ENCODE results near the gene DCTN5. TPM values are rescaled to one million over a fixed set of nuclear protein-coding genes. Genes with fewer than 3 reads are reported as not detected.
A peak's percentile ranks its signal among the peaks of the same experiment; 100 is the strongest.
"Not testable (repeated sequence)": the region's sequence is repeated elsewhere in the genome, so short reads cannot be mapped to it uniquely, and the experiment has no call there.

DCTN5 gene
- total RNA-seq, 2 donors from 2014 or later = 61.5 to 62.1 TPM

- H3K27me3 ChIP-seq = no peaks in the 10 kb centered on the region
- no peak for TF ChIP-seq CTCF (IDR thresholded peaks at IDR 0.05)
- H3K4me3 ChIP-seq = no peak overlapping the region
- DNase-seq = peak; percentile 23
- no peak overlapping the region for H3K9ac ChIP-seq (ENCODE audit: low read depth in 2 of 2, low read length in 2 of 2)
- no peaks in the 10 kb centered on the region for H3K4me1 ChIP-seq
- H3K9me3 ChIP-seq = no peaks in the 10 kb centered on the region
- H3K27ac ChIP-seq = peak overlapping the region; percentile 12
- intact Hi-C loops (cut with DNase I) = no loop called here
- no peaks in the 10 kb centered on the region for H3K36me3 ChIP-seq
Observed at GRCh38 chr16:23615805-23616204, 25.5 kb upstream of the DCTN5 start.

GRCh38 chr16:23624092-23624491 is 17.2 kb upstream of the DCTN5 start:
- Histone ChIP-seq H3K4me1 (no peaks in the 10 kb centered on the region), H3K9ac (ENCODE audit: low read depth in 2 of 2, low read length in 2 of 2) (no peak overlapping the region), H3K36me3 (peaks cover 1% of the 10 kb centered on the region), H3K4me3 (no peak overlapping the region), H3K9me3 (no peaks in the 10 kb centered on the region), H3K27ac (no peak overlapping the region), H3K27me3 (no peaks in the 10 kb centered on the region)
- no peak for TF ChIP-seq CTCF (IDR thresholded peaks at IDR 0.05)
- intact Hi-C loops (cut with DNase I) = no loop called here
- DNase-seq = no peak

GRCh38 chr16:23629516-23629915 is 11.8 kb upstream of the DCTN5 start:
- Histone ChIP-seq H3K4me1 (no peaks in the 10 kb centered on the region), H3K27me3 (no peaks in the 10 kb centered on the region), H3K9me3 (no peaks in the 10 kb centered on the region), H3K4me3 (no peak overlapping the region), H3K36me3 (peaks cover 8% of the 10 kb centered on the region), H3K27ac (no peak overlapping the region), H3K9ac (ENCODE audit: low read depth in 2 of 2, low read length in 2 of 2) (no peak overlapping the region)
- no peak for DNase-seq
- TF ChIP-seq CTCF (IDR thresholded peaks at IDR 0.05) = no peak
- intact Hi-C loops (cut with DNase I) = no loop called here

- intact Hi-C loops (cut with DNase I); H3K4me1 ChIP-seq; H3K36me3 ChIP-seq; H3K27ac ChIP-seq; DNase-seq; H3K4me3 ChIP-seq; H3K9ac ChIP-seq (ENCODE audit: low read depth in 2 of 2, low read length in 2 of 2); H3K9me3 ChIP-seq; H3K27me3 ChIP-seq: not testable (repeated sequence)
Observed at GRCh38 chr16:23631874-23632273, 9.4 kb upstream of the DCTN5 start.

GRCh38 chr16:23634461-23635036 is 6.7 kb upstream of the DCTN5 start:
- TF ChIP-seq CTCF (IDR thresholded peaks at IDR 0.05) = no peak
- Histone ChIP-seq H3K27ac (no peak overlapping the region), H3K27me3 (no peaks in the 10 kb centered on the region), H3K4me3 (no peak overlapping the region), H3K4me1 (no peaks in the 10 kb centered on the region), H3K9me3 (no peaks in the 10 kb centered on the region), H3K36me3 (peaks cover 3% of the 10 kb centered on the region), H3K9ac (ENCODE audit: low read depth in 2 of 2, low read length in 2 of 2) (no peak overlapping the region)
- intact Hi-C loops (cut with DNase I) = no loop called here
- no peak for DNase-seq

- intact Hi-C loops (cut with DNase I) = no loop called here
- no peaks in the 10 kb centered on the region for H3K27me3 ChIP-seq
- no peak overlapping the region for H3K9ac ChIP-seq (ENCODE audit: low read depth in 2 of 2, low read length in 2 of 2)
- H3K9me3 ChIP-seq = no peaks in the 10 kb centered on the region
- no peak overlapping the region for H3K4me3 ChIP-seq
- TF ChIP-seq CTCF (IDR thresholded peaks at IDR 0.05) = no peak
- peaks cover 3% of the 10 kb centered on the region for H3K4me1 ChIP-seq
- no peaks in the 10 kb centered on the region for H3K36me3 ChIP-seq
- DNase-seq = no peak
- no peak overlapping the region for H3K27ac ChIP-seq
Observed at GRCh38 chr16:23635958-23636357, 5.3 kb upstream of the DCTN5 start.
